HEK293T (cell line): Measurements from ENCODE around the gene DIDO1.

Experiments
- ELF4 ChIP-seq: fragments of 450-650 bp; IDR thresholded peaks from 2 replicates; pipeline ENCODE4 v1.6.1; 2017; ENCODE audit warnings: antibody characterized with exemption
- NFRKB ChIP-seq: fragments of 450-650 bp; IDR thresholded peaks from 2 replicates; pipeline ENCODE4 v1.6.1; 2016; ENCODE audit warnings: mild to moderate bottlenecking, moderate library complexity

- TF ChIP-seq NFRKB (no peak), ELF4 (no peak)
Measured at GRCh38 chr20:62895539-62895938, 30.8 kb downstream of the DIDO1 start.
